Measurements from ENCODE around the gene KIF14. TPM values are rescaled to one million over a fixed set of nuclear protein-coding genes. Genes with fewer than 3 reads are reported as not detected.

The KIF14 gene
- total RNA-seq, 1 donor from 2014 or later = 60.2 TPM

DNA sequence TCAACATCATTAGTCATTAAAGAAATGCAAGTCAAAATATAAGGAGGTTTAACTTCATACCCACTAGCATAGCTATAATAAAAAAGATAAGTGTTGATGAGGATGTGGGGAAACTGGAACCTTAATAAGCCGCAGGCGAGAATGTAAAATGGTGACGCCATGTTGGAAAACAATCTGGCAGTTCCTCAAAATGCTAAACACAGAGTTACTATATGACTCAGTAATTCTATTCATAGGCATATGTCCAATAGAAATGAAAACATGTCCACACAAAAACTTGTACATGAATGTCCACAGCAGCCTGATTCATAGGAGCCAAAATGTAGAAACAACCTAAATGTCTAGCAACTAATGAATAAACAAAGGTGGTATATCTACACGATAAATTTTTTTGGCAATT, 26.0 kb upstream of the KIF14 start:
- H4K20me1 ChIP-seq (ENCODE audit: low read depth) = no peaks in the 10 kb centered on the region
- Mint-ChIP-seq H3K4me1 (no peaks in the 10 kb centered on the region), H3K27me3 (ENCODE audit: insufficient read depth, low read depth) (peaks cover 2% of the 10 kb centered on the region), H3K27ac (no peak overlapping the region), H3K36me3 (peaks cover 16% of the 10 kb centered on the region), H3K9me3 (no peaks in the 10 kb centered on the region), H3K4me3 (no peak overlapping the region)
- no peak overlapping the region for H3K27ac ChIP-seq
- no peak overlapping the region for H3K4me3 ChIP-seq
- H3K9me3 ChIP-seq (ENCODE audit: low read depth) = no peaks in the 10 kb centered on the region
- no peak for DNase-seq (ENCODE audit: low spot score)
- H3K4me2 ChIP-seq = no peak overlapping the region
- H3K79me2 ChIP-seq (ENCODE audit: low read depth) = no peaks in the 10 kb centered on the region
- no peak overlapping the region for H3K9ac ChIP-seq
- H3K27me3 ChIP-seq = no peaks in the 10 kb centered on the region
- no peaks in the 10 kb centered on the region for H3K4me1 ChIP-seq
- H2AFZ ChIP-seq (replicated peaks) = no peak overlapping the region
- H3F3A ChIP-seq (ENCODE audit: low read depth) = no peaks in the 10 kb centered on the region
- peaks cover 5% of the 10 kb centered on the region for H3K36me3 ChIP-seq
- TF ChIP-seq, protein P1, sequence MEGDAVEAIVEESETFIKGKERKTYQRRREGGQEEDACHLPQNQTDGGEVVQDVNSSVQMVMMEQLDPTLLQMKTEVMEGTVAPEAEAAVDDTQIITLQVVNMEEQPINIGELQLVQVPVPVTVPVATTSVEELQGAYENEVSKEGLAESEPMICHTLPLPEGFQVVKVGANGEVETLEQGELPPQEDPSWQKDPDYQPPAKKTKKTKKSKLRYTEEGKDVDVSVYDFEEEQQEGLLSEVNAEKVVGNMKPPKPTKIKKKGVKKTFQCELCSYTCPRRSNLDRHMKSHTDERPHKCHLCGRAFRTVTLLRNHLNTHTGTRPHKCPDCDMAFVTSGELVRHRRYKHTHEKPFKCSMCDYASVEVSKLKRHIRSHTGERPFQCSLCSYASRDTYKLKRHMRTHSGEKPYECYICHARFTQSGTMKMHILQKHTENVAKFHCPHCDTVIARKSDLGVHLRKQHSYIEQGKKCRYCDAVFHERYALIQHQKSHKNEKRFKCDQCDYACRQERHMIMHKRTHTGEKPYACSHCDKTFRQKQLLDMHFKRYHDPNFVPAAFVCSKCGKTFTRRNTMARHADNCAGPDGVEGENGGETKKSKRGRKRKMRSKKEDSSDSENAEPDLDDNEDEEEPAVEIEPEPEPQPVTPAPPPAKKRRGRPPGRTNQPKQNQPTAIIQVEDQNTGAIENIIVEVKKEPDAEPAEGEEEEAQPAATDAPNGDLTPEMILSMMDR (IDR thresholded peaks at IDR 0.05) = no peak

DNA sequence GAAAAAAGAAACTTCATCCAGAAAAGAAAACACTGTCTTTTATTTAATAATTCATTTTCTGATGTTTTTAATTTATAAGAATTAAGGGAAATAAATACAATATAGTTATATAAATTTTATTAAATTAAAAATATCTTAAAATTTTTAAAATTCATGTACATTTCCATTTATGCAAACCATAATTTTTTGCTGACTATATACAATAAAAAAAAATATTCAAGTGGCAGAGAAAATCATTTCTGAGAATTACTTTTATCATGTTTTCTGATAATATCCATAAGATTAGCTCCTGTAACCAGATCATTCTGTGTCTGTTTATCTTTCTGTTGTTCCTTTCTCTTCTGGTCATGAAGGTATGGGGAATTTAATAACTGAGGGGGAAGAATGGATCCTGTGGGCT, 23.5 kb upstream of the KIF14 start:
- Mint-ChIP-seq H3K36me3 (peaks cover 18% of the 10 kb centered on the region), H3K9me3 (no peaks in the 10 kb centered on the region)

DNA sequence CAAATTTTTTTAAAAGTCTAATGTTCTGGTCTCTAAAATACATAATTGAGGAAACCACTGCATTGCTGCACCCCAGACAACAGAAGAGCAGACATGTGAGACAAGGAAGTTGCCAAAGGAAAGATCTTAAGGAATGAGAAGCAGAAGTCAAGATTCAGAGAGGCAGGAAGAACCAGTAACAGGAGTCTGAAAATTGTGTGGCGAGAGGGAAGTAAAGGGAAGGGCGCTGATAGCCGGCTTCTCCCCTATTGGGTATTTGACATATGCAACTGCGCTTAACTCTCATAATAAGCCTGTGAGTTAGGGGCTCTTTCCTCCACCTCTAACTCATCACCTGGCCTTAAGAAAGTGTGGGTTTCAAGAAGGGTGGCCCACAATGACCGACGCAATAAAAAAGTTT, 21.9 kb upstream of the KIF14 start:
- TF ChIP-seq EZH2phosphoT487 (IDR thresholded peaks at IDR 0.05) = no peak
- no peak for TF ChIP-seq EZH2 (IDR thresholded peaks at IDR 0.05)
- TF ChIP-seq, protein P1 (IDR thresholded peaks at IDR 0.05) = no peak
- H3K9me3 ChIP-seq (ENCODE audit: low read depth) = no peaks in the 10 kb centered on the region
- no peak overlapping the region for H3K4me3 ChIP-seq
- H3K4me2 ChIP-seq = no peak overlapping the region
- peaks cover 2% of the 10 kb centered on the region for H3K27me3 Mint-ChIP-seq (ENCODE audit: insufficient read depth, low read depth)
- H4K20me1 ChIP-seq (ENCODE audit: low read depth) = no peaks in the 10 kb centered on the region
- H3K36me3 Mint-ChIP-seq = peaks cover 13% of the 10 kb centered on the region
- H3K4me3 Mint-ChIP-seq = no peak overlapping the region
- H3K27ac Mint-ChIP-seq = no peak overlapping the region
- no peaks in the 10 kb centered on the region for H3K9me3 Mint-ChIP-seq
- no peaks in the 10 kb centered on the region for H3F3A ChIP-seq (ENCODE audit: low read depth)
- no peaks in the 10 kb centered on the region for H3K36me3 ChIP-seq
- no peaks in the 10 kb centered on the region for H3K79me2 ChIP-seq (ENCODE audit: low read depth)
- DNase-seq (ENCODE audit: low spot score) = no peak
- no peaks in the 10 kb centered on the region for H3K4me1 ChIP-seq
- no peak overlapping the region for H2AFZ ChIP-seq (replicated peaks)
- no peak overlapping the region for H3K9ac ChIP-seq
- H3K27me3 ChIP-seq = no peaks in the 10 kb centered on the region
- H3K4me1 Mint-ChIP-seq = no peaks in the 10 kb centered on the region
- no peak overlapping the region for H3K27ac ChIP-seq

More for the DNA sequence above, 23.5 kb upstream of the KIF14 start:
- no peaks in the 10 kb centered on the region for H4K20me1 ChIP-seq (ENCODE audit: low read depth)
- no peaks in the 10 kb centered on the region for H3K36me3 ChIP-seq
- peaks cover 2% of the 10 kb centered on the region for H3K27me3 Mint-ChIP-seq (ENCODE audit: insufficient read depth, low read depth)
- no peaks in the 10 kb centered on the region for H3F3A ChIP-seq (ENCODE audit: low read depth)
- no peak overlapping the region for H2AFZ ChIP-seq (replicated peaks)
- H3K4me1 ChIP-seq = no peaks in the 10 kb centered on the region
- no peak overlapping the region for H3K4me3 Mint-ChIP-seq
- H3K9ac ChIP-seq = no peak overlapping the region
- no peak overlapping the region for H3K27ac ChIP-seq
- TF ChIP-seq EZH2phosphoT487 (IDR thresholded peaks at IDR 0.05) (no peak), EZH2 (IDR thresholded peaks at IDR 0.05) (no peak)
- TF ChIP-seq, protein P1 (IDR thresholded peaks at IDR 0.05) = no peak
- no peak overlapping the region for H3K4me3 ChIP-seq
- H3K27me3 ChIP-seq = no peaks in the 10 kb centered on the region
- no peak for DNase-seq (ENCODE audit: low spot score)
- H3K27ac Mint-ChIP-seq = no peak overlapping the region
- no peaks in the 10 kb centered on the region for H3K79me2 ChIP-seq (ENCODE audit: low read depth)
- H3K4me1 Mint-ChIP-seq = no peaks in the 10 kb centered on the region
- no peaks in the 10 kb centered on the region for H3K9me3 ChIP-seq (ENCODE audit: low read depth)
- H3K4me2 ChIP-seq = no peak overlapping the region

Measured in neural progenitor cell (in vitro differentiated cells).